K562 (cell line): ENCODE results near the gene TMEM247. TPM values are rescaled to one million over a fixed set of nuclear protein-coding genes. Genes with fewer than 3 reads are reported as not detected.

Experiments used
- ASH1L ChIP-seq: fragments of 450-650 bp; IDR thresholded peaks from 2 replicates; pipeline ENCODE4 v1.6.1; 2018; ENCODE audit warnings: borderline replicate concordance, mild to moderate bottlenecking, low read depth; ENCODE audit not compliant: partially characterized antibody
- CTBP1 ChIP-seq: fragments of 450-650 bp; IDR thresholded peaks from 2 replicates; pipeline ENCODE4 v1.6.1; 2016; ENCODE audit warnings: borderline replicate concordance
- ESRRA ChIP-seq: fragments of 450-650 bp; IDR thresholded peaks from 2 replicates; pipeline ENCODE4 v1.6.1; 2014; ENCODE audit warnings: low read depth, mild to moderate bottlenecking, moderate library complexity, borderline replicate concordance
- ETV6 ChIP-seq, 3 experiments: fragments of 150-350 bp in 1 of 3; sonication (generic) in 1 of 3; formaldehyde crosslinking in 1 of 3; IDR thresholded peaks; 2 replicates each; pipeline versions ENCODE4 v1.6.1 to v1.8.0; 2014 to 2022; ENCODE audit warnings: borderline replicate concordance in 2 of 3, low read depth in 2 of 3, antibody characterized with exemption in 1 of 3, low read length in 1 of 3, mild to moderate bottlenecking in 1 of 3, missing genetic modification reagents in 1 of 3
- HDAC1 ChIP-seq, 2 experiments: fragments of 450-650 bp; IDR thresholded peaks; 2 replicates each; pipeline ENCODE4 v1.6.1; 2016 to 2017; ENCODE audit warnings: inconsistent platforms in 1 of 2, mild to moderate bottlenecking in 1 of 2, moderate library complexity in 1 of 2
- HEY1 ChIP-seq: fragments of 250-450 bp; sonication (Bioruptor Pico); IDR thresholded peaks from 2 replicates; pipeline ENCODE4 v1.5.0; 2020; ENCODE audit warnings: mild to moderate bottlenecking, moderate library complexity, borderline replicate concordance
- ID3 ChIP-seq, 2 experiments: fragments of 250-450 bp in 1 of 2; fragments of 450-650 bp in 1 of 2; sonication (Bioruptor Pico) in 1 of 2; IDR thresholded peaks; 2 replicates each; pipeline versions ENCODE4 v1.6.1 to v1.8.0; 2016 to 2021; ENCODE audit warnings: mild to moderate bottlenecking in 2 of 2, moderate library complexity in 2 of 2, missing compliant biosample characterization in 1 of 2, missing genetic modification characterization in 1 of 2
- NFIC ChIP-seq: fragments of 450-650 bp; IDR thresholded peaks from 2 replicates; pipeline ENCODE4 v1.6.1; 2017; ENCODE audit warnings: mild to moderate bottlenecking, inconsistent platforms
- PRMT5 ChIP-seq: sonication (generic); formaldehyde crosslinking; IDR thresholded peaks from 2 replicates; pipeline ENCODE4 v1.5.0; 2020; ENCODE audit warnings: missing genetic modification reagents
- RBM25 ChIP-seq: fragments of 200-400 bp; formaldehyde crosslinking; IDR thresholded peaks from 2 replicates; pipeline ENCODE4 v1.6.1; 2018; ENCODE audit warnings: low read length, low read depth, moderate library complexity; ENCODE audit not compliant: severe bottlenecking
- SNAPC5 ChIP-seq: fragments of 250-450 bp; sonication (Bioruptor Pico); IDR thresholded peaks from 2 replicates; pipeline ENCODE4 v1.8.0; 2021; ENCODE audit warnings: moderate library complexity, mild to moderate bottlenecking, inconsistent platforms
- SUPT5H ChIP-seq: fragments of 450-650 bp; IDR thresholded peaks from 2 replicates; pipeline ENCODE4 v1.6.1; 2016
- YY1 ChIP-seq, 3 experiments: IDR thresholded peaks; 2 replicates each; pipeline ENCODE4 v1.6.1; 2011; ENCODE audit warnings: low read length in 2 of 3, mild to moderate bottlenecking in 2 of 3, moderate library complexity in 2 of 3, borderline replicate concordance in 1 of 3, control low read depth in 1 of 3, low read depth in 1 of 3; ENCODE audit not compliant: insufficient read depth in 3 of 3, insufficient replicate concordance in 2 of 3, control insufficient read depth in 1 of 3, insufficient read length in 1 of 3; ENCODE audit errors: extremely low read depth in 1 of 3
- ZBTB7A ChIP-seq: IDR thresholded peaks from 2 replicates; pipeline ENCODE4 v1.6.1; 2011; ENCODE audit warnings: low read depth, mild to moderate bottlenecking, low read length, moderate library complexity, borderline replicate concordance; ENCODE audit not compliant: control insufficient read depth
- ZNF224 ChIP-seq: sonication (generic); formaldehyde crosslinking; IDR thresholded peaks from 2 replicates; pipeline ENCODE4 v1.8.0; 2022; ENCODE audit warnings: mild to moderate bottlenecking, missing genetic modification reagents
- ZNF507 ChIP-seq: conservative IDR thresholded peaks from 2 replicates; pipeline ENCODE4 v1.6.1; 2017; ENCODE audit warnings: missing genetic modification characterization, missing compliant biosample characterization
- ZNF764 ChIP-seq: fragments of 250-450 bp; sonication (Bioruptor Pico); IDR thresholded peaks from 2 replicates; pipeline ENCODE4 v1.4.0; 2020; ENCODE audit warnings: low read depth, mild to moderate bottlenecking, moderate library complexity
- polyA plus RNA-seq, 8 experiments: library from polyadenylated mRNA; depleted of rRNA in 4 of 8; stranded (reverse) in 5 of 8; unstranded in 3 of 8; fragments of >200 nt; fragmentation: Nextera tagmentation in 2 of 8; fragmentation: Illumina TruSeq in 1 of 8; extraction: Ambion mirVana in 2 of 8; extraction: Trizol in 1 of 8; gene quantifications; 2 replicates each; pipeline versions ENCODE4 v1.2.1 to v1.2.3, GENCODE V29; 2011 to 2014; ENCODE audit warnings: inconsistent platforms in 1 of 8, missing spikeins in 1 of 8
- total RNA-seq, 7 experiments: library from RNA; depleted of rRNA in 6 of 7; stranded (reverse); fragments of >200 nt in 6 of 7; fragmentation: Illumina TruSeq in 2 of 7; extraction: Trizol in 2 of 7; gene quantifications; 2 replicates each; pipeline versions ENCODE4 v1.2.1 to v1.2.3, GENCODE V29; 2011 to 2021; ENCODE audit warnings: low replicate concordance in 1 of 7

The TMEM247 gene
- total and polyA plus RNA-seq, 9 of the 15 experiments (the other 6 are each of a cell fraction or from before 2014, with no cell fraction given), result 0.24 to 4.7 (median 3.1) TPM

- TF ChIP-seq YY1 (IDR thresholded peaks at IDR 0.05; ENCODE audit: borderline replicate concordance in 1 of 3, control insufficient read depth in 1 of 3, extremely low read depth in 1 of 3, insufficient read depth in 3 of 3, insufficient read length in 1 of 3, insufficient replicate concordance in 2 of 3, low read depth in 1 of 3, low read length in 2 of 3) (no peak), RBM25 (no peak), PRMT5 (CRISPR knock-in tag) (no peak), SUPT5H (no peak), HEY1 (CRISPR knock-in tag) (no peak), NFIC (peak; percentile 69), ID3 (CRISPR knock-in tag; IDR thresholded peaks at IDR 0.05) (no peak), ID3 (tag; IDR thresholded peaks at IDR 0.05) (no peak), ASH1L (no peak), ZNF224 (no peak), CTBP1 (peak; percentile 97), ETV6 (IDR thresholded peaks at IDR 0.05; ENCODE audit: borderline replicate concordance in 1 of 2, low read depth in 2 of 2, low read length in 1 of 2) (0 out of 4 replicates have a peak, but pooled peaks of 1 of the 2 experiments have one; percentile 25), ETV6 (CRISPR knock-in tag; IDR thresholded peaks at IDR 0.05; ENCODE audit: borderline replicate concordance) (no peak), ZBTB7A (no peak), ESRRA (peak; percentile 73; the same call in 1 of the 2 replicates), HDAC1 (IDR thresholded peaks at IDR 0.05) (peak in 1 of 2 experiments; percentile 72; a peak in 1 of 4 replicates), SNAPC5 (CRISPR knock-in tag) (no peak), ZNF507 (tag) (no peak), ZNF764 (no peak)
Measured at GRCh38 chr2:46439582-46439981, 39.8 kb upstream of the TMEM247 start (continued).
